Ascending aorta (tissue), 2 donors: ENCODE results near the gene CYB561D2. TPM values are rescaled to one million over a fixed set of nuclear protein-coding genes. Genes with fewer than 3 reads are reported as not detected.
A peak's percentile ranks its signal among the peaks of the same experiment; 100 is the strongest.

Experiments used
- DNase-seq, 2 donors: peaks; one replicate each; pipeline ENCODE4 v3.0.0-alpha.2; 2019; ENCODE audit warnings: low spot score in 2 of 2
- H3K27ac ChIP-seq, 2 donors: fragments of 200-600 bp; sonication (generic); one replicate each; pipeline ENCODE4 v1.5.1; 2016 to 2017; ENCODE audit warnings: mild to moderate bottlenecking in 1 of 2
- H3K27me3 ChIP-seq: fragments of 200-600 bp; sonication (generic); one replicate; pipeline ENCODE4 v1.5.1; 2017
- H3K36me3 ChIP-seq, 2 donors: fragments of 200-600 bp; sonication (generic); one replicate each; pipeline ENCODE4 v1.5.1; 2016
- H3K4me1 ChIP-seq, 2 donors: fragments of 200-600 bp; sonication (generic); one replicate each; pipeline ENCODE4 v1.5.1; 2016 to 2017; ENCODE audit warnings: mild to moderate bottlenecking in 1 of 2
- H3K4me3 ChIP-seq, 2 donors: fragments of 200-600 bp; sonication (generic); one replicate each; pipeline ENCODE4 v1.5.1; 2016 to 2017; ENCODE audit warnings: mild to moderate bottlenecking in 1 of 2
- H3K9me3 ChIP-seq, 2 donors: fragments of 200-600 bp; sonication (generic); one replicate each; pipeline ENCODE4 v1.5.1; 2016
- CTCF ChIP-seq, 3 experiments: fragments of 200-600 bp in 2 of 3; fragments of 450-650 bp in 1 of 3; sonication (generic) in 2 of 3; IDR thresholded peaks; one replicate each; pipeline ENCODE4 v1.5.1; 2016 to 2019; ENCODE audit warnings: antibody characterized with exemption in 3 of 3, mild to moderate bottlenecking in 1 of 3, moderate library complexity in 1 of 3
- intact Hi-C: fragments of 100-400 bp; cut with DNase I; formaldehyde crosslinking; loops from one replicate; pipeline ENCODE4 v1.15.1; 2023
- total RNA-seq: library from RNA; depleted of rRNA; stranded (reverse); fragments of >200 nt; gene quantifications from one replicate; pipeline ENCODE4 v1.1.0, GENCODE V29; 2016

The CYB561D2 gene
- total RNA-seq, 1 donor from 2014 or later = 20.2 TPM

- no peaks in the 10 kb centered on the region for H3K36me3 ChIP-seq
- peaks cover 0 to 3% of the 10 kb centered on the region in 2 donors for H3K4me1 ChIP-seq
- intact Hi-C loops = no loop called here
- no peak overlapping the region for H3K4me3 ChIP-seq
- no peak for TF ChIP-seq CTCF (IDR thresholded peaks at IDR 0.05)
- no peaks in the 10 kb centered on the region for H3K9me3 ChIP-seq
- H3K27me3 ChIP-seq = no peaks in the 10 kb centered on the region
- no peak for DNase-seq
- no peak overlapping the region for H3K27ac ChIP-seq
Measured at GRCh38 chr3:50378757-50379156, 28.1 kb downstream of the CYB561D2 start.

- H3K36me3 ChIP-seq = no peaks in the 10 kb centered on the region
- no peak overlapping the region for H3K27ac ChIP-seq
- H3K4me3 ChIP-seq = no peak overlapping the region
- no peaks in the 10 kb centered on the region for H3K9me3 ChIP-seq
- no peaks in the 10 kb centered on the region for H3K27me3 ChIP-seq
- intact Hi-C loops = no loop called here
- H3K4me1 ChIP-seq = peaks cover 0 to 3% of the 10 kb centered on the region in 2 donors
- TF ChIP-seq CTCF (IDR thresholded peaks at IDR 0.05) = no peak
- DNase-seq = no peak
Measured at GRCh38 chr3:50380405-50381085, 29.9 kb downstream of the CYB561D2 start.

GRCh38 chr3:50381383-50381782 lies 30.7 kb downstream of the CYB561D2 start:
- intact Hi-C loops = no loop called here
- no peak for TF ChIP-seq CTCF (IDR thresholded peaks at IDR 0.05)
- Histone ChIP-seq H3K27me3 (no peaks in the 10 kb centered on the region), H3K9me3 (no peaks in the 10 kb centered on the region), H3K27ac (no peak overlapping the region), H3K36me3 (no peaks in the 10 kb centered on the region), H3K4me3 (no peak overlapping the region), H3K4me1 (peaks cover 0 to 3% of the 10 kb centered on the region in 2 donors)
- no peak for DNase-seq

- no peaks in the 10 kb centered on the region for H3K36me3 ChIP-seq
- intact Hi-C loops = no loop called here
- no peak overlapping the region for H3K4me3 ChIP-seq
- H3K27ac ChIP-seq = peak overlapping the region; percentile 27 to 33
- H3K27me3 ChIP-seq = no peaks in the 10 kb centered on the region
- DNase-seq = no peak
- TF ChIP-seq CTCF (IDR thresholded peaks at IDR 0.05) = no peak
- peaks cover 0 to 3% of the 10 kb centered on the region in 2 donors for H3K4me1 ChIP-seq
- H3K9me3 ChIP-seq = no peaks in the 10 kb centered on the region
Measured at GRCh38 chr3:50382722-50383121, 32.1 kb downstream of the CYB561D2 start.

- Histone ChIP-seq H3K9me3 (no peaks in the 10 kb centered on the region), H3K27ac (no peak overlapping the region), H3K4me1 (peaks cover 0 to 3% of the 10 kb centered on the region in 2 donors), H3K27me3 (no peaks in the 10 kb centered on the region), H3K4me3 (no peak overlapping the region), H3K36me3 (no peaks in the 10 kb centered on the region)
- DNase-seq = no peak
- intact Hi-C loops = no loop called here
- no peak for TF ChIP-seq CTCF (IDR thresholded peaks at IDR 0.05)
Measured at GRCh38 chr3:50383750-50384149, 33.1 kb downstream of the CYB561D2 start.
